Erythroblast (primary cell): ENCODE measurements around the gene BTBD6.

Experiments used
- GATA1 ChIP-seq: IDR thresholded peaks from 2 replicates; pipeline ENCODE4 v1.6.1; 2011; ENCODE audit warnings: low read depth, mild to moderate bottlenecking, control low read depth, low read length, moderate library complexity
- POLR2A ChIP-seq: IDR thresholded peaks from 2 replicates; pipeline ENCODE4 v1.6.1; 2011; ENCODE audit warnings: mild to moderate bottlenecking, low read length

DNA sequence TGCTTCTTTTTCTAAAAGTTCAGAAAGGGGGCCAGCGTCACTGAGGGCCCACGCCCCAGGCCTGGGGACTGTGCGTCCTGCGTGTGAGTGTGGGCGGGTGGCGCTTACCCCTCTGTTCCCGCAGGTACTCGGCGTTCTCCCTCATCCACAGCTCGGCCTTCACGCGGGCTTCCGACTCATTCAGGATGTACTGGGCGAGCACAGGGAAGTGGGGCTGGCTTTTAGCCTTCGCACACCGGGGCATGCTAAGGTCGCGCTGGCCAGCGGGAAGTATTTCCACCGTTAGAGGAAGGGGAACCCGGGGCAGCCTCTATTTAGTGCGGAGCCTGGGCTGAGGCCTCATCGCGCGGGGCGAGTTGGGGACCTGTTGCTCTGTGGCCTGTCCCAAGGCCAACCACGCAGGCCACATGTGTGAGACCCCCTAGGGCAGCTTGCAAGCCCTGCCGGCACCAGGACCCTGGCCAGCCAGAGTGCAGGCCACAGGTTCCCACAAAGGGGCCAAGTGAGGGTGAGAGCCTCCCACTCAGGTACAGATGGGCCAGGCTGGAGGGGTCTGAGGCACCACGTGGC lies 29.2 kb upstream of the BTBD6 start:
- TF ChIP-seq POLR2A (no peak), GATA1 (no peak)
